K562 (cell line): ENCODE results near the gene ACSS1.

ENCODE experiments used
- BDP1 ChIP-seq: IDR thresholded peaks from 3 replicates; pipeline ENCODE4 v1.6.1; 2011; ENCODE audit not compliant: insufficient read length, insufficient read depth
- HDGF ChIP-seq: fragments of 450-650 bp; IDR thresholded peaks from 2 replicates; pipeline ENCODE4 v1.6.1; 2016
- HIVEP1 ChIP-seq: fragments of 250-450 bp; sonication (Bioruptor Pico); IDR thresholded peaks from 2 replicates; pipeline ENCODE4 v1.4.0; 2020; ENCODE audit warnings: mild to moderate bottlenecking
- RBM15 ChIP-seq: fragments of 200-400 bp; formaldehyde crosslinking; IDR thresholded peaks from 2 replicates; pipeline ENCODE4 v1.6.1; 2018; ENCODE audit warnings: mild to moderate bottlenecking, low read length, moderate library complexity; ENCODE audit not compliant: insufficient read depth
- SAP30 ChIP-seq: fragments of 200-600 bp; sonication (generic); IDR thresholded peaks from 2 replicates; pipeline ENCODE4 v1.6.1; 2012; ENCODE audit warnings: borderline replicate concordance, low read depth, mild to moderate bottlenecking, moderate library complexity, low read length, control low read depth, inconsistent platforms; ENCODE audit not compliant: insufficient read depth, poor library complexity, severe bottlenecking
- TCF3 ChIP-seq: sonication (generic); formaldehyde crosslinking; IDR thresholded peaks from 2 replicates; pipeline ENCODE4 v1.4.0; 2020; ENCODE audit warnings: mild to moderate bottlenecking, missing genetic modification reagents
- ZNF408 ChIP-seq: fragments of 250-450 bp; sonication (Bioruptor Pico); IDR thresholded peaks from 2 replicates; pipeline ENCODE4 v1.4.0; 2020; ENCODE audit warnings: low read depth, mild to moderate bottlenecking, moderate library complexity

DNA sequence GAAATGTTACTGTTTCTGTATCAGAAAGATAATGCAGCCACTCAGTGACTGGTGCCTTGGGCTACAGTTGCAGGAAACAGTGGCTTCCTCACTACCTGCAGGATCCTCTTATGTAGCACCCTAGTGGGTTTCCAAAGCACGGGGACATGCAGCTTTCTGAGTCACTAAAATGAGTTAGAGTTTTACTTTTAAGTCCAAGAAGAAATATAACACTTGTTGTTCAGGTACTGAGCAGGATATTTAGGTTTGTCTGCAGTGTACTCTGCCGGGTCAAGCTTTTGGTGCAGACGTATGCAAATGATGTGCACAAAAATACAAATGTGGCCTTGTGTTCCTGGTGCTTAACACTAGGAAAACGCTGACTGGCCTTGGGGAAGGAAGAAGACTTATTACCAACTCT, 22.0 kb downstream of the ACSS1 start:
- TF ChIP-seq ZNF408 (CRISPR knock-in tag) (no peak), HDGF (no peak), RBM15 (no peak), BDP1 (no peak), HIVEP1 (CRISPR knock-in tag) (no peak), TCF3 (CRISPR knock-in tag) (no peak), SAP30 (no peak)
